Kidney (tissue), 14 donors: ENCODE data around the gene CEACAM16. TPM values are rescaled to one million over a fixed set of nuclear protein-coding genes. Genes with fewer than 3 reads are reported as not detected.

Experiments used
- DNase-seq, 5 donors: peaks; one replicate each; pipeline ENCODE4 v3.0.0-alpha.2; 2013 to 2020
- FAIRE-seq: peaks from 2 replicates; lab custom pipeline; 2012; peaks lifted over from hg19 to GRCh38; lab: Jason Lieb, UNC
- H3K27ac ChIP-seq, 2 donors: one replicate each; pipeline ENCODE4 v1.7.0; 2013; ENCODE audit warnings: low read depth in 2 of 2, low read length in 2 of 2, inconsistent platforms in 1 of 2
- H3K27me3 ChIP-seq: one replicate; pipeline ENCODE4 v1.7.1; 2013; ENCODE audit warnings: low read length, inconsistent platforms; ENCODE audit not compliant: control insufficient read depth, insufficient read depth
- H3K36me3 ChIP-seq, 3 donors: one replicate each; pipeline versions ENCODE4 v1.7.0 to v1.7.1; 2013; ENCODE audit warnings: low read length in 3 of 3, control low read depth in 1 of 3, inconsistent platforms in 1 of 3; ENCODE audit not compliant: insufficient read depth in 3 of 3, control insufficient read depth in 2 of 3
- H3K4me1 ChIP-seq, 3 donors: one replicate each; pipeline versions ENCODE4 v1.7.0 to v1.7.1; 2013; ENCODE audit warnings: low read length in 3 of 3, inconsistent platforms in 1 of 3, low read depth in 1 of 3; ENCODE audit not compliant: control insufficient read depth in 2 of 3, insufficient read depth in 2 of 3
- H3K4me3 ChIP-seq, 3 donors: one replicate each; pipeline versions ENCODE4 v1.7.0 to v1.8.1; 2013; ENCODE audit warnings: low read length in 3 of 3, control low read depth in 1 of 3, inconsistent platforms in 1 of 3
- H3K9ac ChIP-seq, 3 donors: one replicate each; pipeline versions ENCODE4 v1.7.0 to v1.7.1; 2013; ENCODE audit warnings: low read length in 3 of 3, control low read depth in 1 of 3, inconsistent platforms in 1 of 3
- H3K9me3 ChIP-seq, 3 donors: one replicate each; pipeline versions ENCODE4 v1.7.0 to v1.7.1; 2013; ENCODE audit warnings: low read length in 3 of 3, control low read depth in 1 of 3, inconsistent platforms in 1 of 3; ENCODE audit not compliant: control insufficient read depth in 2 of 3, insufficient read depth in 1 of 3
- CTCF ChIP-seq: IDR thresholded peaks from 3 replicates; pipeline ENCODE4 v1.5.1; 2012; ENCODE audit warnings: mild to moderate bottlenecking, moderate library complexity, borderline replicate concordance; ENCODE audit not compliant: insufficient read depth; ENCODE audit errors: extremely low read depth
- intact Hi-C: fragments of 100-400 bp; cut with DNase I; formaldehyde crosslinking; loops from one replicate; pipeline ENCODE4 v1.11.1; 2022
- polyA plus RNA-seq: library from polyadenylated mRNA; stranded (reverse); fragments of 350-450 nt; fragmentation: Illumina TruSeq; extraction: RNeasy Lipid Tissue Mini Kit (QIAGEN cat#74804); gene quantifications from one replicate; pipeline ENCODE4 v1.2.3, GENCODE V29; 2014; ENCODE audit warnings: low read depth, low replicate concordance; ENCODE audit not compliant: insufficient read depth
- total RNA-seq: library from RNA; stranded (reverse); fragmentation: NEBNext Ultra II Directional; extraction: Animal tissue kit (Norgen Biotek cat#: 25700); gene quantifications from one replicate; pipeline ENCODE4 v1.2.1, GENCODE V29; 2021
- donor health status: control.
- donor health status: control.
- donor health status: control.
- donor health status: control.
- donor health status: control.
- donor health status: DM: yes; HTN: yes; CAD: no.
- donor health status: Normal renal cell carcinoma (clear cell type).

CEACAM16 gene
- total and polyA plus RNA-seq, 2 donors from 2014 or later: not detected

- peaks cover 0 to 6% (median 4%) of the 10 kb centered on the region in 3 donors for H3K4me1 ChIP-seq
- H3K9me3 ChIP-seq: no peaks in the 10 kb centered on the region
- H3K36me3 ChIP-seq: no peaks in the 10 kb centered on the region
- TF ChIP-seq CTCF: no peak
- no peak for DNase-seq
- no peak for FAIRE-seq
- intact Hi-C loops: no loop called here
- no peak overlapping the region for H3K4me3 ChIP-seq
- no peaks in the 10 kb centered on the region for H3K27me3 ChIP-seq
- H3K27ac ChIP-seq: peak overlapping the region in 1 of 2 donors; percentile 28
- no peak overlapping the region for H3K9ac ChIP-seq
Observed at GRCh38 chr19:44685877-44686276, 13.1 kb upstream of the CEACAM16 start.

- Histone ChIP-seq H3K36me3 (no peaks in the 10 kb centered on the region), H3K4me3 (no peak overlapping the region), H3K4me1 (peaks cover 0 to 9% (median 4%) of the 10 kb centered on the region in 3 donors), H3K9me3 (no peaks in the 10 kb centered on the region), H3K9ac (no peak overlapping the region), H3K27ac (no peak overlapping the region), H3K27me3 (no peaks in the 10 kb centered on the region)
- DNase-seq (no peak), FAIRE-seq (no peak)
- intact Hi-C loops: no loop called here
- no peak for TF ChIP-seq CTCF
Observed at GRCh38 chr19:44686896-44687295, 12.1 kb upstream of the CEACAM16 start.

- H3K27me3 ChIP-seq: no peaks in the 10 kb centered on the region
- no peak for TF ChIP-seq CTCF
- FAIRE-seq: no peak
- H3K9ac ChIP-seq: no peak overlapping the region
- H3K36me3 ChIP-seq: no peaks in the 10 kb centered on the region
- H3K4me1 ChIP-seq: peaks cover 0 to 11% (median 4%) of the 10 kb centered on the region in 3 donors
- H3K4me3 ChIP-seq: no peak overlapping the region
- H3K9me3 ChIP-seq: no peaks in the 10 kb centered on the region
- DNase-seq: peak in 1 of 5 donors; percentile 0
- H3K27ac ChIP-seq: no peak overlapping the region
- intact Hi-C loops: no loop called here
Observed at GRCh38 chr19:44687888-44688287, 11.1 kb upstream of the CEACAM16 start.
